ENCODE results near the gene ARID5B. TPM values are rescaled to one million over a fixed set of nuclear protein-coding genes. Genes with fewer than 3 reads are reported as not detected.

Gene ARID5B
- polyA plus RNA-seq, 1 donor from 2014 or later, result 2.1 TPM

GRCh38 chr10:62058896-62059216, 157.4 kb downstream of the ARID5B start:
- no peaks in the 10 kb centered on the region for H3K36me3 ChIP-seq (ENCODE audit: insufficient read depth, low read length)
- H3K4me2 ChIP-seq (ENCODE audit: low read length), result no peak overlapping the region
- no peak overlapping the region for H3K9ac ChIP-seq (ENCODE audit: low read length)
- H3K9me2 ChIP-seq (ENCODE audit: insufficient read depth, low read length), result no peaks in the 10 kb centered on the region
- no peaks in the 10 kb centered on the region for H3K79me2 ChIP-seq (replicated peaks; ENCODE audit: insufficient read depth, low read length)
- H3K27ac ChIP-seq (ENCODE audit: low read length), result no peak overlapping the region
- H3K4me3 ChIP-seq (ENCODE audit: low read length), result no peak overlapping the region
- no peak overlapping the region for H2AFZ ChIP-seq (ENCODE audit: low read depth, low read length)
- no peaks in the 10 kb centered on the region for H3F3A ChIP-seq (ENCODE audit: insufficient read depth, low read length, poor library complexity, severe bottlenecking)
- no peaks in the 10 kb centered on the region for H3K27me3 ChIP-seq (ENCODE audit: insufficient read depth, low read depth, low read length)
- TF ChIP-seq EZH2 (IDR thresholded peaks at IDR 0.05; ENCODE audit: borderline replicate concordance, insufficient read depth, low read length, poor library complexity, severe bottlenecking) (no peak), TAF1 (IDR thresholded peaks at IDR 0.05; ENCODE audit: low read depth) (no peak), RAD21 (conservative IDR thresholded peaks at IDR 0.05) (no peak), SMC3 (conservative IDR thresholded peaks at IDR 0.05; ENCODE audit: poor library complexity) (no peak), EP300 (conservative IDR thresholded peaks at IDR 0.05; ENCODE audit: poor library complexity, severe bottlenecking) (no peak), POLR2AphosphoS5 (IDR thresholded peaks at IDR 0.05) (no peak), MXI1 (conservative IDR thresholded peaks at IDR 0.05; ENCODE audit: poor library complexity, severe bottlenecking) (no peak), REST (IDR thresholded peaks at IDR 0.05; ENCODE audit: borderline replicate concordance) (no peak)
- TF ChIP-seq, protein P1, sequence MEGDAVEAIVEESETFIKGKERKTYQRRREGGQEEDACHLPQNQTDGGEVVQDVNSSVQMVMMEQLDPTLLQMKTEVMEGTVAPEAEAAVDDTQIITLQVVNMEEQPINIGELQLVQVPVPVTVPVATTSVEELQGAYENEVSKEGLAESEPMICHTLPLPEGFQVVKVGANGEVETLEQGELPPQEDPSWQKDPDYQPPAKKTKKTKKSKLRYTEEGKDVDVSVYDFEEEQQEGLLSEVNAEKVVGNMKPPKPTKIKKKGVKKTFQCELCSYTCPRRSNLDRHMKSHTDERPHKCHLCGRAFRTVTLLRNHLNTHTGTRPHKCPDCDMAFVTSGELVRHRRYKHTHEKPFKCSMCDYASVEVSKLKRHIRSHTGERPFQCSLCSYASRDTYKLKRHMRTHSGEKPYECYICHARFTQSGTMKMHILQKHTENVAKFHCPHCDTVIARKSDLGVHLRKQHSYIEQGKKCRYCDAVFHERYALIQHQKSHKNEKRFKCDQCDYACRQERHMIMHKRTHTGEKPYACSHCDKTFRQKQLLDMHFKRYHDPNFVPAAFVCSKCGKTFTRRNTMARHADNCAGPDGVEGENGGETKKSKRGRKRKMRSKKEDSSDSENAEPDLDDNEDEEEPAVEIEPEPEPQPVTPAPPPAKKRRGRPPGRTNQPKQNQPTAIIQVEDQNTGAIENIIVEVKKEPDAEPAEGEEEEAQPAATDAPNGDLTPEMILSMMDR (IDR thresholded peaks at IDR 0.05; ENCODE audit: poor library complexity, severe bottlenecking), result no peak
- no peaks in the 10 kb centered on the region for H3K9me3 ChIP-seq (ENCODE audit: low read length)
- H4K20me1 ChIP-seq (ENCODE audit: insufficient read depth), result no peaks in the 10 kb centered on the region

DNA sequence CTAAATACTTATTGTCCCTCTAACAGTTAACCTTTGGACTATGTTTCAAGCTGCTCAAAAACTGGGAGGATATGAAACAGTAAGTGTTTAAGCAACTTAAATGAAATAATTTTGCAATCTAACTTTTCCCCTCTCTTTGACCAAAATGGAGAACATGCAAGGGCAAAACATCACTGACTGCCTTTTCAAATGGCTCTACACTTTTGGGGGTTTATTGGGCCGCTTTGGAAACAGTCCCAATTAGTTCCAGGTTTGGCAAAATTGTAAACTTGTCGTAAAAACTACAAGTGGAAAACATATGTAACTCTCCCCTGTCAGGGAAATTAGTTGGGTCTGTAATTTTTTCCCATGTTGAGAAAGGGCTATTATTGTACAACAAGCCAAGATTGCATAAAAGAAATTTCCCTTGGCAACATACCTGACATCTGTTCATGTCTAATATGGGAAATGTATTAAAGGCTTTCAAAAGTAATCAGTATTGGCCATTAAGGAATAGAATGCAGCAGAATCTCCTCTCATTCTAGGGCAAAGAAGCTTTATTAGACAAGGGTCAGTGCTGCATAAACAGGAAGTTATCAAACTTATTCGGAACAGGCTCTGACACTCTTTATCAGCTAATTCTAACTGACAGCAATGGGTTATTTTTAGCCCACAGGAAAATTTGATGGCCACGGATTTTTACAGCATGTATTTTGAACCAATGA, 157.9 kb downstream of the ARID5B start:
- no peaks in the 10 kb centered on the region for H3K79me2 ChIP-seq (replicated peaks; ENCODE audit: insufficient read depth, low read length)
- no peaks in the 10 kb centered on the region for H3K9me2 ChIP-seq (ENCODE audit: insufficient read depth, low read length)
- H3K4me3 ChIP-seq (ENCODE audit: low read length), result no peak overlapping the region
- H3K27ac ChIP-seq (ENCODE audit: low read length), result no peak overlapping the region
- TF ChIP-seq REST (IDR thresholded peaks at IDR 0.05; ENCODE audit: borderline replicate concordance), result no peak
- no peak for TF ChIP-seq SMC3 (conservative IDR thresholded peaks at IDR 0.05; ENCODE audit: poor library complexity)
- no peak for TF ChIP-seq POLR2AphosphoS5 (IDR thresholded peaks at IDR 0.05)
- TF ChIP-seq EZH2 (IDR thresholded peaks at IDR 0.05; ENCODE audit: borderline replicate concordance, insufficient read depth, low read length, poor library complexity, severe bottlenecking), result no peak
- TF ChIP-seq, protein P1 (IDR thresholded peaks at IDR 0.05; ENCODE audit: poor library complexity, severe bottlenecking), result no peak
- TF ChIP-seq RAD21 (conservative IDR thresholded peaks at IDR 0.05), result no peak
- no peak for TF ChIP-seq EP300 (conservative IDR thresholded peaks at IDR 0.05; ENCODE audit: poor library complexity, severe bottlenecking)
- TF ChIP-seq TAF1 (IDR thresholded peaks at IDR 0.05; ENCODE audit: low read depth), result no peak
- TF ChIP-seq MXI1 (conservative IDR thresholded peaks at IDR 0.05; ENCODE audit: poor library complexity, severe bottlenecking), result no peak
- H3K27me3 ChIP-seq (ENCODE audit: insufficient read depth, low read depth, low read length), result no peaks in the 10 kb centered on the region
- H3K4me2 ChIP-seq (ENCODE audit: low read length), result no peak overlapping the region
- H4K20me1 ChIP-seq (ENCODE audit: insufficient read depth), result no peaks in the 10 kb centered on the region
- H3K36me3 ChIP-seq (ENCODE audit: insufficient read depth, low read length), result no peaks in the 10 kb centered on the region
- no peaks in the 10 kb centered on the region for H3F3A ChIP-seq (ENCODE audit: insufficient read depth, low read length, poor library complexity, severe bottlenecking)
- H3K9ac ChIP-seq (ENCODE audit: low read length), result no peak overlapping the region
- H2AFZ ChIP-seq (ENCODE audit: low read depth, low read length), result no peak overlapping the region
- H3K9me3 ChIP-seq (ENCODE audit: low read length), result no peaks in the 10 kb centered on the region

Measured in neural cell (in vitro differentiated cells).